Measurements from ENCODE around the gene KIAA2012.

KIAA2012 gene

GRCh38 chr2:202033317-202034248 is 39.5 kb upstream of the KIAA2012 start, which contains the start of gene FZD7:
Gene FZD7 (plus strand): TSS chr2:202033855. CDS start chr2:202034648, 793 bp downstream.
- Histone ChIP-seq H3K4me1 (ENCODE audit: control insufficient read depth, insufficient read depth, low read length) (peaks cover 9% of the 10 kb centered on the region), H3K9me3 (ENCODE audit: control insufficient read depth, insufficient read depth, low read depth, low read length) (no peaks in the 10 kb centered on the region), H3K27ac (ENCODE audit: extremely low read depth, low read depth, low read length) (peak within 1 kb of the TSS; percentile 95), H3K4me3 (ENCODE audit: low read depth, low read length) (peak within 1 kb of the TSS; percentile 69), H3K36me3 (ENCODE audit: control insufficient read depth in 2 of 2, insufficient read depth in 1 of 2, low read length in 2 of 2) (peaks cover 0 to 10% of the 10 kb centered on the region in 2 experiments; a peak in 1 of 3 replicates)
- ChIA-PET CTCF (interaction anchor here (0.8 kb wide), 1 partner anchor 229 kb away, joined by 3 read pairs; no protein-coding TSS in a partner anchor), POLR2A (no interaction called here)
- TF ChIP-seq ZSCAN16 (tag by site-specific recombination; IDR thresholded peaks at IDR 0.05), result no peak
- TF ChIP-seq ZNF843 (tag by site-specific recombination; IDR thresholded peaks at IDR 0.05), result no peak
- TF ChIP-seq ZNF391 (tag by site-specific recombination; IDR thresholded peaks at IDR 0.05; ENCODE audit: borderline replicate concordance, low read depth), result 0 out of 2 replicates have a peak, but pooled peaks have one; percentile 40
- no peak for TF ChIP-seq WT1 (tag by site-specific recombination; IDR thresholded peaks at IDR 0.05)
- TF ChIP-seq ZNF404 (tag by site-specific recombination; IDR thresholded peaks at IDR 0.05), result no peak
- no peak for TF ChIP-seq ZNF658 (tag by site-specific recombination; IDR thresholded peaks at IDR 0.05)
- no peak for TF ChIP-seq ZNF777 (tag by site-specific recombination; IDR thresholded peaks at IDR 0.05; ENCODE audit: borderline replicate concordance)
- no peak for TF ChIP-seq ZNF148 (tag by site-specific recombination; IDR thresholded peaks at IDR 0.05; ENCODE audit: borderline replicate concordance)
- TF ChIP-seq ZNF394 (tag by site-specific recombination; IDR thresholded peaks at IDR 0.05; ENCODE audit: borderline replicate concordance), result no peak
- TF ChIP-seq, protein P1, sequence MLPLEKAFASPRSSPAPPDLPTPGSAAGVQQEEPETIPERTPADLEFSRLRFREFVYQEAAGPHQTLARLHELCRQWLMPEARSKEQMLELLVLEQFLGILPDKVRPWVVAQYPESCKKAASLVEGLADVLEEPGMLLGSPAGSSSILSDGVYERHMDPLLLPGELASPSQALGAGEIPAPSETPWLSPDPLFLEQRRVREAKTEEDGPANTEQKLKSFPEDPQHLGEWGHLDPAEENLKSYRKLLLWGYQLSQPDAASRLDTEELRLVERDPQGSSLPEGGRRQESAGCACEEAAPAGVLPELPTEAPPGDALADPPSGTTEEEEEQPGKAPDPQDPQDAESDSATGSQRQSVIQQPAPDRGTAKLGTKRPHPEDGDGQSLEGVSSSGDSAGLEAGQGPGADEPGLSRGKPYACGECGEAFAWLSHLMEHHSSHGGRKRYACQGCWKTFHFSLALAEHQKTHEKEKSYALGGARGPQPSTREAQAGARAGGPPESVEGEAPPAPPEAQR (tag by site-specific recombination; IDR thresholded peaks at IDR 0.05), result no peak
- TF ChIP-seq, protein P2, sequence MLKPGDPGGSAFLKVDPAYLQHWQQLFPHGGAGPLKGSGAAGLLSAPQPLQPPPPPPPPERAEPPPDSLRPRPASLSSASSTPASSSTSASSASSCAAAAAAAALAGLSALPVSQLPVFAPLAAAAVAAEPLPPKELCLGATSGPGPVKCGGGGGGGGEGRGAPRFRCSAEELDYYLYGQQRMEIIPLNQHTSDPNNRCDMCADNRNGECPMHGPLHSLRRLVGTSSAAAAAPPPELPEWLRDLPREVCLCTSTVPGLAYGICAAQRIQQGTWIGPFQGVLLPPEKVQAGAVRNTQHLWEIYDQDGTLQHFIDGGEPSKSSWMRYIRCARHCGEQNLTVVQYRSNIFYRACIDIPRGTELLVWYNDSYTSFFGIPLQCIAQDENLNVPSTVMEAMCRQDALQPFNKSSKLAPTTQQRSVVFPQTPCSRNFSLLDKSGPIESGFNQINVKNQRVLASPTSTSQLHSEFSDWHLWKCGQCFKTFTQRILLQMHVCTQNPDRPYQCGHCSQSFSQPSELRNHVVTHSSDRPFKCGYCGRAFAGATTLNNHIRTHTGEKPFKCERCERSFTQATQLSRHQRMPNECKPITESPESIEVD (tag by site-specific recombination; IDR thresholded peaks at IDR 0.05), result no peak
- TF ChIP-seq ZNF350 (tag by site-specific recombination; IDR thresholded peaks at IDR 0.05), result no peak
- TF ChIP-seq ZNF629 (tag by site-specific recombination; IDR thresholded peaks at IDR 0.05), result no peak
- TF ChIP-seq KLF9 (tag by site-specific recombination; IDR thresholded peaks at IDR 0.05; ENCODE audit: low read depth), result peak; percentile 40
- TF ChIP-seq FEZF1 (tag by site-specific recombination; IDR thresholded peaks at IDR 0.05), result no peak
- no peak for TF ChIP-seq YY1 (tag by site-specific recombination; IDR thresholded peaks at IDR 0.05)
- TF ChIP-seq ZNF248 (tag by site-specific recombination; IDR thresholded peaks at IDR 0.05), result no peak
- TF ChIP-seq MZF1 (tag by site-specific recombination; IDR thresholded peaks at IDR 0.05; ENCODE audit: borderline replicate concordance), result no peak
- TF ChIP-seq, protein P3, sequence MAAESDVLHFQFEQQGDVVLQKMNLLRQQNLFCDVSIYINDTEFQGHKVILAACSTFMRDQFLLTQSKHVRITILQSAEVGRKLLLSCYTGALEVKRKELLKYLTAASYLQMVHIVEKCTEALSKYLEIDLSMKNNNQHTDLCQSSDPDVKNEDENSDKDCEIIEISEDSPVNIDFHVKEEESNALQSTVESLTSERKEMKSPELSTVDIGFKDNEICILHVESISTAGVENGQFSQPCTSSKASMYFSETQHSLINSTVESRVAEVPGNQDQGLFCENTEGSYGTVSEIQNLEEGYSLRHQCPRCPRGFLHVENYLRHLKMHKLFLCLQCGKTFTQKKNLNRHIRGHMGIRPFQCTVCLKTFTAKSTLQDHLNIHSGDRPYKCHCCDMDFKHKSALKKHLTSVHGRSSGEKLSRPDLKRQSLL (tag by site-specific recombination; IDR thresholded peaks at IDR 0.05), result no peak
- TF ChIP-seq ZNF292 (tag by site-specific recombination; IDR thresholded peaks at IDR 0.05; ENCODE audit: borderline replicate concordance, low read depth), result no peak
- TF ChIP-seq ZEB2 (tag by site-specific recombination; IDR thresholded peaks at IDR 0.05), result no peak; the same call in none of the 2 replicates
- TF ChIP-seq IKZF3 (tag by site-specific recombination; IDR thresholded peaks at IDR 0.05), result no peak; the same call in 1 of the 2 replicates
- no peak for TF ChIP-seq ZNF660 (tag by site-specific recombination; IDR thresholded peaks at IDR 0.05)
- TF ChIP-seq SP2 (tag by site-specific recombination; IDR thresholded peaks at IDR 0.05), result peak; percentile 70
- TF ChIP-seq ZNF549 (tag by site-specific recombination; IDR thresholded peaks at IDR 0.05), result no peak
- TF ChIP-seq ZNF169 (tag by site-specific recombination; IDR thresholded peaks at IDR 0.05), result no peak
- TF ChIP-seq ZNF2 (tag by site-specific recombination; IDR thresholded peaks at IDR 0.05), result no peak
- no peak for TF ChIP-seq ZNF146 (tag by site-specific recombination; IDR thresholded peaks at IDR 0.05)
- TF ChIP-seq ZSCAN5A (tag by site-specific recombination; IDR thresholded peaks at IDR 0.05), result no peak
- no peak for TF ChIP-seq REPIN1 (tag by site-specific recombination; IDR thresholded peaks at IDR 0.05; ENCODE audit: low read depth)
